Mesendoderm (in vitro differentiated cells): Measurements from ENCODE around the gene DUOXA1.

Experiments used
- DNase-seq: peaks from one replicate; pipeline ENCODE4 v3.0.0; 2013
- H2AK5ac ChIP-seq: 2 replicates; pipeline ENCODE4 v1.6.1; 2013; ENCODE audit warnings: low read length, inconsistent platforms
- H2BK120ac ChIP-seq: 2 replicates; pipeline ENCODE4 v1.6.1; 2013; ENCODE audit warnings: low read depth, mild to moderate bottlenecking, low read length, moderate library complexity, mixed read lengths
- H2BK15ac ChIP-seq: replicated peaks from 2 replicates; pipeline ENCODE4 v1.6.1; 2013; ENCODE audit warnings: low read depth, mild to moderate bottlenecking, moderate library complexity
- H2BK5ac ChIP-seq: 2 replicates; pipeline ENCODE4 v1.6.1; 2013; ENCODE audit warnings: low read length, inconsistent platforms
- H3K18ac ChIP-seq: 2 replicates; pipeline ENCODE4 v1.6.1; 2013; ENCODE audit warnings: mild to moderate bottlenecking, low read length, mixed read lengths
- H3K23ac ChIP-seq: one replicate; pipeline ENCODE4 v1.6.1; 2013; ENCODE audit warnings: low read length
- H3K27ac ChIP-seq: 2 replicates; pipeline ENCODE4 v1.5.1; 2013; ENCODE audit warnings: low read depth, mild to moderate bottlenecking, inconsistent platforms, low read length, moderate library complexity
- H3K27me3 ChIP-seq: 2 replicates; pipeline ENCODE4 v1.6.1; 2013; ENCODE audit warnings: low read length, control low read depth, mild to moderate bottlenecking, inconsistent platforms; ENCODE audit not compliant: insufficient read depth, poor library complexity
- H3K36me3 ChIP-seq: 2 replicates; pipeline ENCODE4 v1.6.1; 2013; ENCODE audit warnings: low read length, inconsistent platforms; ENCODE audit not compliant: control insufficient read depth, insufficient read depth
- H3K4ac ChIP-seq: one replicate; pipeline ENCODE4 v1.6.1; 2013; ENCODE audit warnings: low read depth, mild to moderate bottlenecking, low read length, moderate library complexity
- H3K4me1 ChIP-seq: 2 replicates; pipeline ENCODE4 v1.6.1; 2013; ENCODE audit warnings: low read depth, low read length, inconsistent platforms; ENCODE audit not compliant: control insufficient read depth
- H3K4me2 ChIP-seq: 2 replicates; pipeline ENCODE4 v1.6.1; 2013; ENCODE audit warnings: low read length
- H3K4me3 ChIP-seq: 2 replicates; pipeline ENCODE4 v1.5.1; 2013; ENCODE audit warnings: mild to moderate bottlenecking, low read length
- H3K56ac ChIP-seq: one replicate; pipeline ENCODE4 v1.6.1; 2013; ENCODE audit warnings: low read length
- H3K79me1 ChIP-seq: 2 replicates; pipeline ENCODE4 v1.6.1; 2013; ENCODE audit warnings: low read length, inconsistent platforms
- H3K79me2 ChIP-seq: 2 replicates; pipeline ENCODE4 v1.6.1; 2013; ENCODE audit warnings: mild to moderate bottlenecking, low read length; ENCODE audit not compliant: control insufficient read depth, insufficient read depth
- H3K9ac ChIP-seq: 2 replicates; pipeline ENCODE4 v1.6.1; 2013; ENCODE audit warnings: low read length, inconsistent platforms
- H4K5ac ChIP-seq: one replicate; pipeline ENCODE4 v1.6.1; 2013; ENCODE audit warnings: low read length
- H4K8ac ChIP-seq: one replicate; pipeline ENCODE4 v1.6.1; 2013; ENCODE audit warnings: low read depth, mild to moderate bottlenecking, control low read depth, low read length, moderate library complexity
- WGBS: extraction: QIAGEN DNeasy Blood & Tissue Kit; methylation state at CpG from one replicate; pipeline ENCODE4 v1.1.7; 2013; ENCODE audit warnings: low lambda C conversion rate, missing lambda C conversion rate; ENCODE audit not compliant: insufficient coverage; ENCODE audit errors: extremely low coverage; 5-methylcytosine and 5-hydroxymethylcytosine counted together

Gene DUOXA1

GRCh38 chr15:45128971-45129639 lies 574 bp downstream of the DUOXA1 start:
- no peak overlapping the region for H2AK5ac ChIP-seq
- no peak overlapping the region for H3K23ac ChIP-seq
- WGBS, result no CpG with 5 or more reads among the region's 47 CpGs
- H4K8ac ChIP-seq, result no peak overlapping the region
- no peak for DNase-seq
- no peak overlapping the region for H3K27ac ChIP-seq
- H3K9ac ChIP-seq, result no peak overlapping the region
- peak overlapping the region; percentile 18 for H3K56ac ChIP-seq
- H2BK5ac ChIP-seq, result no peak overlapping the region
- no peak overlapping the region for H4K5ac ChIP-seq
- H3K18ac ChIP-seq, result no peak overlapping the region
- no peaks in the 10 kb centered on the region for H3K36me3 ChIP-seq
- H2BK120ac ChIP-seq, result no peak overlapping the region
- H3K4me2 ChIP-seq, result peak overlapping the region; percentile 19
- no peaks in the 10 kb centered on the region for H3K79me1 ChIP-seq
- H3K4me1 ChIP-seq, result no peaks in the 10 kb centered on the region
- H3K79me2 ChIP-seq, result no peaks in the 10 kb centered on the region
- no peak overlapping the region for H3K4me3 ChIP-seq
- peaks cover 63% of the 10 kb centered on the region for H3K27me3 ChIP-seq
- H2BK15ac ChIP-seq, result no peak overlapping the region
- no peak overlapping the region for H3K4ac ChIP-seq

GRCh38 chr15:45126535-45127158 lies 3.0 kb downstream of the DUOXA1 start:
- no peaks in the 10 kb centered on the region for H3K79me1 ChIP-seq
- H4K8ac ChIP-seq, result no peak overlapping the region
- H3K4me1 ChIP-seq, result no peaks in the 10 kb centered on the region
- no peak overlapping the region for H2BK15ac ChIP-seq
- H2AK5ac ChIP-seq, result no peak overlapping the region
- H3K4me3 ChIP-seq, result no peak overlapping the region
- no peak overlapping the region for H4K5ac ChIP-seq
- no peak overlapping the region for H3K9ac ChIP-seq
- H3K56ac ChIP-seq, result no peak overlapping the region
- no peak overlapping the region for H3K4ac ChIP-seq
- H3K27ac ChIP-seq, result no peak overlapping the region
- no peak overlapping the region for H3K4me2 ChIP-seq
- no peak overlapping the region for H3K23ac ChIP-seq
- no peak overlapping the region for H3K18ac ChIP-seq
- 100% methylated on average over 2 of the region's 2 CpGs for WGBS
- peaks cover 43% of the 10 kb centered on the region for H3K27me3 ChIP-seq
- no peaks in the 10 kb centered on the region for H3K36me3 ChIP-seq
- H2BK120ac ChIP-seq, result no peak overlapping the region
- no peaks in the 10 kb centered on the region for H3K79me2 ChIP-seq
- no peak overlapping the region for H2BK5ac ChIP-seq
- no peak for DNase-seq

GRCh38 chr15:45123397-45123796 lies 6.3 kb downstream of the DUOXA1 start:
- Histone ChIP-seq H2AK5ac (no peak overlapping the region), H3K4ac (no peak overlapping the region), H3K23ac (no peak overlapping the region), H2BK15ac (no peak overlapping the region), H3K56ac (no peak overlapping the region), H3K36me3 (no peaks in the 10 kb centered on the region), H4K8ac (no peak overlapping the region), H2BK120ac (no peak overlapping the region), H3K79me1 (no peaks in the 10 kb centered on the region), H3K27me3 (peaks cover 19% of the 10 kb centered on the region), H3K4me3 (no peak overlapping the region), H2BK5ac (no peak overlapping the region), H4K5ac (no peak overlapping the region), H3K27ac (no peak overlapping the region), H3K9ac (no peak overlapping the region), H3K18ac (no peak overlapping the region), H3K4me2 (no peak overlapping the region), H3K79me2 (no peaks in the 10 kb centered on the region), H3K4me1 (no peaks in the 10 kb centered on the region)
- DNase-seq, result no peak

- Histone ChIP-seq H4K8ac (no peak overlapping the region), H4K5ac (no peak overlapping the region), H3K23ac (no peak overlapping the region), H3K4me1 (no peaks in the 10 kb centered on the region), H3K79me1 (no peaks in the 10 kb centered on the region), H3K56ac (no peak overlapping the region), H3K4ac (no peak overlapping the region), H3K27ac (no peak overlapping the region), H3K27me3 (peaks cover 13% of the 10 kb centered on the region), H3K79me2 (no peaks in the 10 kb centered on the region), H3K4me3 (no peak overlapping the region), H3K4me2 (no peak overlapping the region), H2BK15ac (no peak overlapping the region), H3K9ac (no peak overlapping the region), H2AK5ac (no peak overlapping the region), H2BK5ac (no peak overlapping the region), H3K36me3 (no peaks in the 10 kb centered on the region), H3K18ac (no peak overlapping the region), H2BK120ac (no peak overlapping the region)
- DNase-seq, result no peak
- no CpG with 5 or more reads among the region's 7 CpGs for WGBS
Observed at GRCh38 chr15:45122719-45123118, 7.0 kb downstream of the DUOXA1 start.

GRCh38 chr15:45121706-45122417 lies 7.8 kb downstream of the DUOXA1 start:
- H3K23ac ChIP-seq, result no peak overlapping the region
- no peak overlapping the region for H4K8ac ChIP-seq
- WGBS, result no CpG with 5 or more reads among the region's 9 CpGs
- H3K4me2 ChIP-seq, result no peak overlapping the region
- no peaks in the 10 kb centered on the region for H3K79me1 ChIP-seq
- H3K27me3 ChIP-seq, result peaks cover 18% of the 10 kb centered on the region
- no peak overlapping the region for H4K5ac ChIP-seq
- H3K4ac ChIP-seq, result no peak overlapping the region
- H2AK5ac ChIP-seq, result no peak overlapping the region
- no peak overlapping the region for H3K18ac ChIP-seq
- H2BK5ac ChIP-seq, result no peak overlapping the region
- H3K56ac ChIP-seq, result no peak overlapping the region
- H3K36me3 ChIP-seq, result no peaks in the 10 kb centered on the region
- DNase-seq, result peak; percentile 51
- H3K4me3 ChIP-seq, result no peak overlapping the region
- no peak overlapping the region for H2BK120ac ChIP-seq
- no peak overlapping the region for H3K9ac ChIP-seq
- no peaks in the 10 kb centered on the region for H3K79me2 ChIP-seq
- H3K27ac ChIP-seq, result no peak overlapping the region
- no peaks in the 10 kb centered on the region for H3K4me1 ChIP-seq
- H2BK15ac ChIP-seq, result no peak overlapping the region
